Measurements from ENCODE around the gene PLAGL2. TPM values are rescaled to one million over a fixed set of nuclear protein-coding genes. Genes with fewer than 3 reads are reported as not detected.

PLAGL2 gene
- total RNA-seq, 1 experiment from 2014 or later, result 6.5 TPM

DNA sequence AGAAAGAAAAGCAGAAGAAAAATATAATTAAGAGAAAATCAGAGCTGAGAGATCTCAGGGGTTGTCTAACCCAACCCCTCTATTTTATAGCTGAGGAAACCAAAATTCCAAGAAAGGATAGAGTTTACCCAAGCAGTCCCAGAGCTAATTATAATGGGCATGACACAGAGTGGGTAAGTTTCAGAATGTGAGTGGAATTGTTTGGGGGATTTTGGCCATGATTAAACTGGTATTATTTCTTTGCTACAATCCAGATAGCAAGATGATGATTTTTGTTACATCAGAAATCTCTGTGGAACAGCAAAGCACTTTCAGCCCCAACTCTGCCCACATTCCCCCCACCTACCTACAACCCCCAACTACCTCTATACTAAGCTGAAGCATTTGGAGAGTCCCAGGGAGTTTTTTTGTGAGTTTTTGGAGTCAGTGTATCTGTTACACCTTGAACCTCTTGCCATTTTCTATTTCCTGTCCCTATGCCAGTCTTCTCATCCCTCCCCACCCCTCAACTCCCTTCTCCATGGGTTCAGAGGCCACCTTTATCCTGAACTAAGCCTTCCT, 24.9 kb upstream of the PLAGL2 start:
- DNase-seq (ENCODE audit: extremely low read depth, low read depth), result no peak

DNA sequence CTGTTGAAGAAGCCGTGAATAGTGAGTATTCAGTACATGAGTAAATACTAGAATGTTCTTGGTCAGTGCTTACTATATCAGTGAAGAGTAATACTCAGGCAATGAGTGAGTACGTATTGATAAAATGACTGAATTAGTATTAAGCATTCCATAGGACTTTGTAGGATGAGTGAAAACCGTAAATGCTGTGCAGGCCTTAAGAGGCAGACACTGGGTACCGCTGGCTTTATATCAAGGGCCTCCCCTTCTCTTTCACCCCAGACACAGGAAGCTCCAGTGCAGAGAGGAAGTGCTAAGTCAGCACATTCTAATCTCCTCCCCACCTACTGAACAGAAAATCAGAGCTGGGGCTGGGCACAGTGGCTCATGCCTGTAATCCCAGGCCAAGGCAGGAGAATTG, 24.3 kb upstream of the PLAGL2 start:
- no peak for DNase-seq (ENCODE audit: extremely low read depth, low read depth)

DNA sequence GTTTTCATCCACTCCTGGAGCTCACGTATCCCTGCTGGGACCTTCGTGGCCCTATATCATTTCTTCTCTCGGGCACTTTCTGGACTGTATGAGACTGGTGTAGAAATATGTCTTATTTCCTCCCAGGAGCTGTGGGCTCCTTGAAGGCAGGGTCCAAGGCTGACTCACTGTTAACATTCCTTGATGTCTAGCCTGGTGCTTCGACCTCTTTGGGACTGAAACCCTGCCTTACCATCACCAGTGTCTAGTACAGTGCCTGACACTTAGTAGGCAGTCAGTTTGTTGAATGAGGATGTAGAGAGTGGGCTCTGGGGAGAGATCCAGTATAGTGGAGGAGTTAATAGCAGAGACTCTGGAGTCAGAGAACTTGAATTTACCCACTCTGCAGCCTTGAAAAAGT, 23.7 kb upstream of the PLAGL2 start:
- DNase-seq (ENCODE audit: extremely low read depth, low read depth), result no peak

DNA sequence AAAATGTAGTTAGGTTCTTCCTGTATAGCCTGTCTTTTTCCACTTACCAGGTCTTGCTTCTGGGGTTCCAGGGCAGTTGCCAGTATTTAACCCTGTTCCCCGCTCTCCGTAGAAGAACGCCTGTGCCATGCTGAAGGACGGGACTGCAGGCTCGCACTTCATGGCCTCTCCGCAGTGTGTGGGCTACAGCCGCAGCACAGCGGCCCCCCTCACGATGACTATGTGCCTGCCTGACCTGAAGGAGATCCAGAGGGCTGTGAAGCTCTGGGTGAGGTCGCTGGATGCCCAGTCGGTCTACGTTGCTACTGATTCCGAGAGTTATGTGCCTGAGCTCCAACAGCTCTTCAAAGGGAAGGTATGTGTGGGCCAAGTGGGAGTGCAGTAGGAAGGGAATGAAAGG, 23.2 kb upstream of the PLAGL2 start:
- DNase-seq (ENCODE audit: extremely low read depth, low read depth), result no peak

DNA sequence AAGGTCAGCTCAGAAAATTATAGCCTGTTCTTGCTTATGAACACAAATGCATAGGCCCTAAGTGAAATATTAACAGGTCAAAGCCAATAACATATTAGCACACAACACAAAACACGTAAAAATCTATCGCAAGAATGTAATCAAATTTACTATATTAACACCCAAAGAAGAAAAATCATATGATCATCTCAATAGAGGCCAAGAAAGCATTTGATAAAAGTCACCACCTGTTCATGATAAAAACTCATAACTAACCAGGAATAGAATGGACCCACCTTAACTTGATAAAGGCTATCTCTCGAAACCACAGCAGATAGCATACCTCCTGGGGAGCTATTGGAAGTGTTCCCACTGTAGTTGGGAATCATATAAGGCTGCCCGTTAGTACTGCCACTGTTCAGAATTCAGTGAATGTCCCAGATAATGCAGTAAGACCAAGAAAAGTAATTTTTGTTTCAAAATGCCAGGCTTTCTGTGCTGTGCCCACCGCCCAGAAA, 21.8 kb upstream of the PLAGL2 start:
- no peak for DNase-seq (ENCODE audit: extremely low read depth, low read depth)

DNA sequence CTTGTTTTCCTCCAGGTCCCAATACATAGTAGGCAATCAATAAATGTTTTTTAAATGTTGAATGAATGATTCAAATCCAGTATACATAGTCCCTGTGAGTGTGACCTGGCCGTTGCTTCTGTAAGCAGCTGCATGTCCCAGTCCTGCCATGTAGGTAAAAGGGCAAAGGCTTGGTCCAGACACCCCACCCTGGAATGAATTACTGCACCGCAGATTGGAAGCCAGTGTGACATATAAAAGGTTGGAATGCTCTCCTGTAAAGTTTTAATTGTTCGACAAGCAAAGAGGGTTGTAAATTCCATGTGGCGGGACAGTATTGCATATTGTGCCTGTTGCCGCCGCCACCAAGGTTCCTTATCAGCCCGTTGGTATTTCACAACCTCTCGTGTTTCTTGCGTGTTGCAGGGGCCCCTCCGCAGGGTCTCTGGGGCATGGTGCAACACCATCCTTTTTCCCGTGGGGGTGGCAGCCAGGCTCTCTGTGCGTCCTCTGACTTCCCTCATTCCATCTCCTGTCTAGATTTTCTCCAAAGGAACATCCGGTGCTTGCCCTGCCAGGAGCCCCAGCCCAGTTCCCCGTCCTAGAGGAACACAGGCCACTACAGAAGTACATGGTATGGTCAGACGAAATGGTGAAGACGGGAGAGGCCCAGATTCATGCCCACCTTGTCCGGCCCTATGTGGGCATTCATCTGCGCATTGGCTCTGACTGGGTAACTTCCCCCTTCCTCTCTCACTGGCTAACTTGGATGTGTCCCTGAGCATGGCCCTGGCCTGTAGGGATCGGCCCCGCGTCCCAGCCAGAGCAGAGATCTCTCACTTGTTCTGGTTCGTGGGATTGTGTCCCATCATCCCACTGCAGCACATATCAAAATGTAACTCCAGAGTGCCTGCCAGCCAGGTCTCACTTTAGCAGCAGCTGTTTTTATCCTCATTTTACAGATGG, 20.5 kb upstream of the PLAGL2 start:
- DNase-seq (ENCODE audit: extremely low read depth, low read depth), result no peak

DNA sequence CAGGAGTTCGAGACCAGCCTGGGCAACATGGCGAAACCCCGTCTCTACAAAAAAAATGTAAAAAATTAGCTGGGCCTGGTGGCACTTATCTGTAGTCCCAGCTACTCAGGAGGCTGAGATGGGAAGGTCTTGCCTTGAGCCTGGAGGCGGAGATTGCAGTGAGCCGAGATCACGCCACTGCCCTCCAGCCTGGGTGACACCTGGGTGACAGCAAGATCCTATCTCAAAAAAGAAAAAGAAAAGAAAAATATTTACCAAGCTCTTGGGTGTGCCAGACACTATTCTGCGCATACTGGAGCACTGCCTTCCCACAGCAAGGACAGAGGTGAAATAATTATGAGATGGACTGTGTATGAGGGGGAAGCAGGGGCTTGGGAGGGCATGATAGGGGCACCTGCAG, 19.8 kb upstream of the PLAGL2 start:
- no peak for DNase-seq (ENCODE audit: extremely low read depth, low read depth)

DNA sequence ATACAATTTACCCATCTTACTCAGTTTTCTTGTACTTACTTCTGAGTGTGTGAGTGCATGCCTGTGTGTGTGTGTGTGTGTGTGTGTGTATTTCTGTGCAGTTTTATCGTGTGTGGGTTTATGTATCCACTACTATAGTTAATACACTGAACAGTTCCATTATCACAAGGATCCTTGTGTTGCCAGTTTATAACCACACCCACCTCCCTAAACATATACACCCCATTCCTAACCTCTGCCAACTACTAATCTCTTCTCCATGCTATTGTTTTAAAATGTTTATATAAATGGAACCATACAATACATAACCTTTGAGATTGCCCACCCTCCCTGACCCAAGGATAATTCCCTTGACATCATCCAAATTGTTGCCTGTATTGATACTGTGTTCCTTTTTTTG, 18.8 kb upstream of the PLAGL2 start:
- no peak for DNase-seq (ENCODE audit: extremely low read depth, low read depth)

DNA sequence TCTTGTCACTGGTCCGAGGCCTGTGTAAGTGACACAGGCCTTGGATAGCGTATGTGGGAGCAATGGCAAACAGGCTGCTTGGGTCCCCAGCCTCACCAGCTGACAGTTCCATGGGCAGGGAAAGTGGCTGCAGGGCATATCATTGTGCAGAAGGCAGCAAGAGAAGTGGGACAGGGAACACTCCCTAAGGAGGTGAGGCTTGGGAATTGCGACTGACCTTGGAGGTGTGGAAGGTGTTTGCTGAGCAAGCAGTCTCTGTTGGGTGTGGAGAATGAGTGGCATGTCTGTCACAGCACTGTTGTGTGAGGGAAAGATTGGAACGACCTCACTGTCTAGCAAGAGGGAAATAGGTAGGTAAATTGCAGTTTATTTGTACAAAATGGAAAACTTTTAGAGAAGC, 16.9 kb upstream of the PLAGL2 start:
- no peak for DNase-seq (ENCODE audit: extremely low read depth, low read depth)

DNA sequence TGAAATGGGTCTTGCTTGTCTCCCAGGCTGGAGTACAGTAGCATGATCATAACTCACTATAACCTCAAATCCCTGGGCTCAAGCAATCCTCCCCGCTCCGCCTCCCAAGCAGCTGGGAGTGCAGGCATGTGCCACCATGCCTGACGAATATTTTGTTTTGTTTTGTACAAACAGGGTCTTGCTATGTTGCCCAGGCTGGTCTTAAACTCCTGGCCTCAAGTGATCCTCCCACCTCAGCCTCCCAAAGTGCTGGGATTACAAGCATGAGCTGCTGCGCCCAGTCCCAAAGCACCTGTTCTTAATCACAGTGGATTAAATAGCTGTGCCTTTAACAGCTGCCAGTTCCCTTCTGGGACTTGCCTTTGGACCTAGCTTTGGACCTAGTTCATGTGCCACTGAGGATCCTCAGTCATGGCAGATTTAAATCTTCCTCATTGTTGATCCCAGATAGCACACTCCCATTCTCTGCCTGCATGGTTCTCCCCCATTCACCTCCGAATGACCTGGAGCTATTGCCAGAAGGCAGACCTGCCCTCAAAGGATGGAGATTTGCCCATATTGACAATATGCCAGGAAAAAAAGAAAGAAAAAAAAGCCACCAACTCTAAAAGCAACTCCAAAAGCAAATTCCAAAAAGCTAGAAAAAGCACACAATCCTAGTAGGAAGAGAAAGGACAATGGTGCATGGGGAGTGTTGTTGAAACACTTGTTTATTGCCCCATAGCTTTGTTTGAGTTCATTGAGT, 10.8 kb upstream of the PLAGL2 start:
- no peak for DNase-seq (ENCODE audit: extremely low read depth, low read depth)

DNA sequence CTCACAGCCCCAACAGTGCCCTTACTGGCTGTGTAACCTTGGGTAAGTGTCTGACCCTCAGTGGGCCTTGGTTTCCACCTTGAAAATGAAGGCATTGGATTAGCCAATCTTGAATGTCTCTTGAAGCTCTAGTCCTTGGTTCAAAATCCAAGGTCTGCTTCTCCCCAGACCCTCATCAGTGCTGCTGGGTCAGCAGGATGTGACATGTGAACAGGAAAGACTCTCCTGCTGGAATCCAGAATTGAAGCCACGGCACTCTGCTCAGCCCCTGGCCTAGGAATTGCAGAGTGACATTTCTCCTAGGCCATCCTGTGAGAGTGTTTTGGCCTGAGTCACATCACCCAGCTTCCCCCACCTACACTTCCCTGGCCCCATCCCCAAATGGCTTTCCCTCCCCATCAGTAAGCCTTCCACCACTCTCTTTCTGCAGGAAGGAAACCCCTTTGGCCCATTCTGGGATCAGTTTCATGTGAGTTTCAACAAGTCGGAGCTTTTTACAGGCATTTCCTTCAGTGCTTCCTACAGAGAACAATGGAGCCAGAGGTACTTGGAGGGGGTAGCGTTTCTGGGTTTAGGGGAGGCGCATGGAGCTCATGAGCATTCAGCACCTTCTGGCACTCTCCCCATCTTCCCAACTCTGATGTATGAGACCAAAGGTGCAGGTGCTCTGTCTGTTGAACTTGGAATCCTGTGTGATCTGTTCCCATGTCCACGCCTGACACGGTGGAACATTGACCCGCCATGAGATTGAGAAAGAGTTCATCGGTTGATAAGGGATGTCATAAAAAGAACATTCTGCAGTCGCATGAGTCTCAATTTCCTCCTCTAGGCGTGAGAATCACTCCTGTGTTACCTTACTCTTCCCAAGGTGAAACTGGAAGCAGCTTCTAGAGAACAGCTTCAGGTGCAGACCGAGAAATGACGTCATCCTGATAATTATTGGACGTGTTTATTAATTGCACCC, 8.9 kb upstream of the PLAGL2 start:
- no peak for DNase-seq (ENCODE audit: extremely low read depth, low read depth)

DNA sequence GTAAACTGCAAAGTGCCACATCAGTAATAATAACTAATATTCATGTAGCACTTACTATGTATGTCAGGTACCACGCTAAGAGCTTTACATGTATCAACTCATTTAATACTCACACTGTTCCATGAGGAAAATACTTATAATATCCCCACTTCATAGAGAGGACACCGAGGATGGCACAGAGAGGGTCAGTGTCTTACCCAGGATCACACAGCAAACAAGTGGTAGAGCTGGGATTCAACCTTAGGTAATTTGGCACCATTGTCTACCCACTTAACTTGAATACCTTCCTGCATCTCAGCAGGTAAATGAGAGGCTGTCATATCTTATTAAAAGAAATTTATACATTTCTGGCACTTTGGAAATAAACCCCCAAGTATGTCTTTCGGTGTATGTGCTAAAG, 8.2 kb upstream of the PLAGL2 start:
- DNase-seq (ENCODE audit: extremely low read depth, low read depth), result no peak

DNA sequence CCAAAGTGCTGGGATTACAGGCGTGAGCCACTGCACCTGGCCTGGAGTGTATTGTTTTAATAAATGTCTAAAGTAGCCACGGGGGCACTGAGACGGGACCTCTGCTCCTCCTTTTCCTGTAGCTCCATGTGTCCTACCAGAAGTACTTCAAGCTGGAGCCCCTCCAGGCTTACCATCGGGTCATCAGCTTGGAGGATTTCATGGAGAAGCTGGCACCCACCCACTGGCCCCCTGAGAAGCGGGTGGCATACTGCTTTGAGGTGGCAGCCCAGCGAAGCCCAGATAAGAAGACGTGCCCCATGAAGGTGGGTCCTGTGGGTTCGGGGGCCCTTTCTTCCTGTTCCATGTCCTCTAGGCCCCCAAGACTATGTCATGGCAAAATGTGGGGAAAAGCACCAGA, 7.6 kb upstream of the PLAGL2 start:
- no peak for DNase-seq (ENCODE audit: extremely low read depth, low read depth)

DNA sequence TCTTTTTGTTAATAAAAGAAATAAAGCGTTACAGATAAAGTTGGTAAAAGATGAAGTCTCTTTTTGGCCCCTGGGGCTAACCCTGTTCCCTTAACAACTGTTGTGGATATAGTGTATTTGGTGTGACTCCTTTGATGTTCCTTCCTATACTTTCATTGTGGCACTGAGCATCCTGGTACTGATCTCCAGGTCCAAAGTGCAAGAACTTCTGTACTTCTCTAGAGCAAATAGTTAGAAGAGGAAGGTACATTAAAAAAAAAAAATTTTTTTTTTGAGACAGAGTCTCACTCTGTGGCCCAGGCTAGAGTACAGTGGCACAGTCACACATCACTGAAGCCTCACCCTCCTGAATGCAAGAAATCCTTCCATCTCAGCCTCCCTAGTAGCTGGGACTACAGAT, 6.3 kb upstream of the PLAGL2 start:
- no peak for DNase-seq (ENCODE audit: extremely low read depth, low read depth)

DNA sequence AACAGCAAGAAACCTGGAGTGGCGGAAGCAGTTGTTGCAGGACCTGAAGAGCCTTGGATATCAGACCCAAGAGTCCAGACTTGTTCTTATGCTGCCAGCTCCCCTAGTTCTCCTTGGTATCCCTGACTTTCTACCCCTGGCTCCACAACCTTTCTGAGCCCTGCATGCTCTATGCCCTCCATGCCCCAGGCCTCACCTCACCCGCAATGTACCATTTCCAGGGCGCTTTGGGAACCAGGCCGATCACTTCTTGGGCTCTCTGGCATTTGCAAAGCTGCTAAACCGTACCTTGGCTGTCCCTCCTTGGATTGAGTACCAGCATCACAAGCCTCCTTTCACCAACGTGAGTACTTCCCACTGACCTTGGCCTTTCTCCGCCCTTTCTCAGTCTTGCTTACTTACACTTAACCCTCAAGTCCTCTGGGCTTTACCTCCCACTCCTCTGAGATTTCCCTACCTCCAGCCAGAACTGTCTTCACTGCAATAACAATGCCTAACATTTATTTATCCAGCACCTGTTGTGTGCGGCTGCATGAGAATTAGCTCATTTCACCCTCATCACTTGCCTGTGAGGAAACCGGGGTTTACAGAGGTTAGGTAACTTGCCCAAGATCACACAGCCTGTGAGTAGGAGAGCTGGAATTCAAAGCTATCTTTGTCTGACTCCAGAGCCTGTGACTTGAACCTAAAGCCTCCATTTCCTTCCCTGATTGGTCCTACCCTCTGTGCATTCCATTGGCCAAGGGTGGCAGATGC, 2.5 kb upstream of the PLAGL2 start:
- no peak for DNase-seq (ENCODE audit: extremely low read depth, low read depth)

DNA sequence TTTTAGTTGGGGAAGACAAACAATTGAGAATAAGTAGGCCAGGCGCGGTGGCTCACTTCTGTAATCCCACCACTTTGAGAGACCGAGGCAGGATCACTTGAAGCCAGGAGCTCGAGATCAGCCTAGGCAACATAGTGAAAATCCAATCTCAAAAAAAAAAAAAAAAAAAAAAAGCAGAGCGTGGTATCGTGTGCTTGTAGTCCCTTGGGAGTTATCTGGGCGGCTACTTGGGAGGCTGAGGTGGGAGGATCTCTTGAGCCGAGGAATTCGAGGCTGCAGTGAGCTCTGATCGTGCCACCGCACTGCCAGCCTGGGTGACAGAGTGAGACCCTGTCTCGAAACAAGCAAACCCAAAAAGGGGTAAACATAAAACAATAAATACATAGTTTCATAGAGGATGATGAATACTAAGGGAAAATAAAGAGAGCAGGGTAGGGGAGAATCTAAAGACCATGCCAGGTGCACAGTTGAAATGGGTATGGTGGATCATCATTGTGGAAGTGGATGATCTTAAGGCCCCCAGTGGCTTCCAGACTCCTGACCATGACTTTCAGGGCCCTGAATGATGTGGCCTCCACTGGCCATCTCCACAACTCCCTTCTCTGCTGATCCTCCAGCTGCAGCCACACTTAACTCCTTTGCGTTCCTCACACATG, 1.1 kb upstream of the PLAGL2 start:
- DNase-seq (ENCODE audit: extremely low read depth, low read depth), result no peak

DNA sequence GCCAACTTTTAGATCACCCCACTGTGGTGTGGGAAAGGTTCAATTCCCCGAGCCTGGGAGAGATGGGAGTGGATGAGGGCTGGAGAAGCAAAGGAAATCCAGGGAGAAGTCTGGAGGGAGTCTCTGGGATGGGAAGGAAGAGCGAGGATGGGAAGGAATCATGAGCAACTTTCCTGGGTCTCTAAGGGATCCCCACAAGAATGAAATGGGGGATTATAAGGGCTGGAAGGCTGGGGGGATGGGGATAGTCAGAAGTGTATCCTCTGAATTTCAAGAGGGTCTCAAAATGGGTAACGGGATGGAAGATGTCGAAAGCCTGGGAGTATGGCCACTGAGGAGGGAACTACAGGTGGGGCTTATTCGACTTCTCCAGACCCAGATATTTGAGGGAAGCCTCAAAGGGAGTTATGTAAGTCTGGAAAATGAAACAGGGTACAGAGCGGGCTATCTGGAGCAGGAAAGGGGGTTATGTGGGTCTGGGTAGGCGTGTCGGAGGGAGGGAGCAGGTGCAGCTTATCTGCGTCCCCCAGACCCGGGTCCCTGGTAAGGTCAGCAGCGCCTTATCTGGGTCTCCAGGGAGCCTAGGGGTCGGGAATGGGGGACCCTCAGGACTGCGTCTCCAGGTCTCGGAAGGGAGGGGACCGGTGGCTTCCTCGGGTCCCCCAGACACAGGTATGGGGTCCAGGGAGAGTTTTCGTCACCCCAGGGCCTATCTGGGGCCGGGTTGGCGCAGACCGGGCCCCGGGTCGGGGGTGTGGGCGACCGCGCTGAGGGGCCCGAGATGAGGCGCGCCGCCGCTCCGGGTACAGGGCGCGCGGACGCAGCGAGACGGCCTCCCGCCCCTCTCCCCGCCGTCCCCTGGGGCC, 550 bp downstream of the PLAGL2 start:
- DNase-seq (ENCODE audit: extremely low read depth, low read depth), result no peak
